ENCODE measurements around the gene ITPR1. TPM values are rescaled to one million over a fixed set of nuclear protein-coding genes. Genes with fewer than 3 reads are reported as not detected.
A peak's percentile ranks its signal among the peaks of the same experiment; 100 is the strongest.

Gene ITPR1
- polyA plus RNA-seq, 1 of the 3 experiments (the other 2 are of a cell fraction), result 5.9 TPM

DNA sequence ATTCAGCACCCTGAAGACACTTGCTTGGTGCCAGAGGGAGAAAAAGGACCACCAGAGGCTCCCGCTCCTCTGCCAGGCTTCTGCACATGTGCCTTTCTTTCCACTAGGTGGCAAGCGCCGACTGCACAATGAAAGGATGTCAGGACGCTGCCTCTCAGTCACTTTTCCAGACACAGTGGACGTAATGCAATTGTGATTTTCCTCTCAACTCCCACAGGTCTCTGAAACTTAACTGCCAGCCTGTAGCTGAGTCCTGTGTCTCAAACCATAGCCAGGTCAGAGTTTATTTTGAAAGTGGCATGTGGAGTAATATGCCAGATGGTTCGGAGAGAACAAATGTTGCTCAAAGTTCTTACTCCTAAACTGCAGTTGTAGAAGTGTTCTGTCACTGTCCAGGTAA, 162.9 kb downstream of the ITPR1 start:
- Histone ChIP-seq H3K36me3 (replicated peaks in 1 of 2; ENCODE audit: control insufficient read depth in 1 of 2, insufficient read depth in 2 of 2, low read length in 1 of 2) (peaks cover 0 to 19% of the 10 kb centered on the region in 2 experiments), H3K9me3 (no peaks in the 10 kb centered on the region), H3K27ac (ENCODE audit: low read depth in 2 of 2, low read length in 1 of 2) (no peak overlapping the region), H3F3A (replicated peaks; ENCODE audit: insufficient read depth) (no peaks in the 10 kb centered on the region), H2AFZ (ENCODE audit: low read depth) (no peak overlapping the region), H3K27me3 (ENCODE audit: insufficient read depth) (no peaks in the 10 kb centered on the region), H3K9me2 (no peaks in the 10 kb centered on the region), H4K20me1 (ENCODE audit: insufficient read depth) (no peaks in the 10 kb centered on the region), H3K4me2 (no peak overlapping the region), H3K4me1 (ENCODE audit: control insufficient read depth in 1 of 2, insufficient read depth in 2 of 2, low read depth in 1 of 2, low read length in 1 of 2) (peaks cover 0 to 4% of the 10 kb centered on the region in 2 experiments; a peak in 1 of 4 replicates), H3K9ac (no peak overlapping the region), H3K4me3 (ENCODE audit: low read depth in 2 of 2, low read length in 1 of 2) (no peak overlapping the region; a peak in 1 of 4 replicates), H3K79me2 (ENCODE audit: insufficient read depth) (no peaks in the 10 kb centered on the region)
- 51% methylated on average over 6 of the region's 6 CpGs for WGBS (ENCODE audit: low lambda C conversion rate)
- peak; percentile 69 for DNase-seq
- POLR2A ChIA-PET, result no interaction called here
- CTCF ChIA-PET, result interaction anchor here (0.6 to 3.1 kb wide), 30 partner anchors 9 to 451 kb away, joined by 3 to 21 read pairs (median 3); no protein-coding TSS in a partner anchor
- TF ChIP-seq GABPA (IDR thresholded peaks at IDR 0.05; ENCODE audit: low read depth) (no peak), SMC3 (IDR thresholded peaks at IDR 0.05; ENCODE audit: low read depth, low read length) (peak; percentile 75), NRF1 (IDR thresholded peaks at IDR 0.05; ENCODE audit: low read depth, low read length) (no peak), CHD2 (IDR thresholded peaks at IDR 0.05; ENCODE audit: low read length, partially characterized antibody) (peak; percentile 22), MXI1 (IDR thresholded peaks at IDR 0.05; ENCODE audit: low read depth, low read length) (no peak), RAD21 (IDR thresholded peaks at IDR 0.05; ENCODE audit: low read length) (peak; percentile 93), JUND (IDR thresholded peaks at IDR 0.05) (no peak)
- TF ChIP-seq, protein P1, sequence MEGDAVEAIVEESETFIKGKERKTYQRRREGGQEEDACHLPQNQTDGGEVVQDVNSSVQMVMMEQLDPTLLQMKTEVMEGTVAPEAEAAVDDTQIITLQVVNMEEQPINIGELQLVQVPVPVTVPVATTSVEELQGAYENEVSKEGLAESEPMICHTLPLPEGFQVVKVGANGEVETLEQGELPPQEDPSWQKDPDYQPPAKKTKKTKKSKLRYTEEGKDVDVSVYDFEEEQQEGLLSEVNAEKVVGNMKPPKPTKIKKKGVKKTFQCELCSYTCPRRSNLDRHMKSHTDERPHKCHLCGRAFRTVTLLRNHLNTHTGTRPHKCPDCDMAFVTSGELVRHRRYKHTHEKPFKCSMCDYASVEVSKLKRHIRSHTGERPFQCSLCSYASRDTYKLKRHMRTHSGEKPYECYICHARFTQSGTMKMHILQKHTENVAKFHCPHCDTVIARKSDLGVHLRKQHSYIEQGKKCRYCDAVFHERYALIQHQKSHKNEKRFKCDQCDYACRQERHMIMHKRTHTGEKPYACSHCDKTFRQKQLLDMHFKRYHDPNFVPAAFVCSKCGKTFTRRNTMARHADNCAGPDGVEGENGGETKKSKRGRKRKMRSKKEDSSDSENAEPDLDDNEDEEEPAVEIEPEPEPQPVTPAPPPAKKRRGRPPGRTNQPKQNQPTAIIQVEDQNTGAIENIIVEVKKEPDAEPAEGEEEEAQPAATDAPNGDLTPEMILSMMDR (IDR thresholded peaks at IDR 0.05), result peak; percentile 84

DNA sequence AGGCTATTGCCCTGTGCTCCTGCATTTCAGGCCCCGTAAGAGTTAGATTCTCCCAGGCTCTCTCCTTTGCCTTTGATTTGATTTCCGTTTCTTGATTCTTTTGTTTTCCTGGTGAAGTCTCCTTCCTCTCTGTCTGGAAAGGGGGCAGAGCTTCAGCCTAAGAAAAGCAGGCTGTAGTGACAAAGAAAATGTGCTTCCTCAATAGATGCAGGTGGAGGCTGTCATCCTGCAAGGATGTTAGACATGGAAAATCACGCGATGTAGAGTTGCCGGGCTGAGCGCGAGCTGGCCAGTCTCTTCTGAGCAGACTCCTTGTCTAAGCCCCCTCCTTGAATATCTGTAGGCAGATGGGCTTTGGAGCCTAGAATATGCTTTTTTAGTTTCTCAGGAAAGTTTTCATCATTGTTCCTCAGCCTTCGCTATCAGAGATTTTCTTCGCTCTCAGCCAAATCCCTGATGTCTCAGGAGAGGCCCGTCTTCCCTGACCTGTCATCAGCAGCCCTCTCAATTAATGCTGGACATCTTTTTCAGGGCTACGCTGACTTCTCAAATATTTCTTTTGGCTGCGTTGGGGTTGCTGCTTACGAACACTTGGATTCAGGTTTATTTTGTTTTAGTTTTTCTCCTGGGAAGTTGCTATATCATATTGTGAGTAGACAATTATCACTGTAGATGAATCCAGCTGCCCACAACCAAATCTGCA, 163.6 kb downstream of the ITPR1 start:
- no peaks in the 10 kb centered on the region for H4K20me1 ChIP-seq (ENCODE audit: insufficient read depth)
- no peaks in the 10 kb centered on the region for H3K9me3 ChIP-seq
- POLR2A ChIA-PET, result no interaction called here
- H3K9me2 ChIP-seq, result no peaks in the 10 kb centered on the region
- TF ChIP-seq FOXJ3 (CRISPR knock-in tag; IDR thresholded peaks at IDR 0.05), result no peak
- TF ChIP-seq ELF1 (IDR thresholded peaks at IDR 0.05), result no peak
- TF ChIP-seq, protein P2, sequence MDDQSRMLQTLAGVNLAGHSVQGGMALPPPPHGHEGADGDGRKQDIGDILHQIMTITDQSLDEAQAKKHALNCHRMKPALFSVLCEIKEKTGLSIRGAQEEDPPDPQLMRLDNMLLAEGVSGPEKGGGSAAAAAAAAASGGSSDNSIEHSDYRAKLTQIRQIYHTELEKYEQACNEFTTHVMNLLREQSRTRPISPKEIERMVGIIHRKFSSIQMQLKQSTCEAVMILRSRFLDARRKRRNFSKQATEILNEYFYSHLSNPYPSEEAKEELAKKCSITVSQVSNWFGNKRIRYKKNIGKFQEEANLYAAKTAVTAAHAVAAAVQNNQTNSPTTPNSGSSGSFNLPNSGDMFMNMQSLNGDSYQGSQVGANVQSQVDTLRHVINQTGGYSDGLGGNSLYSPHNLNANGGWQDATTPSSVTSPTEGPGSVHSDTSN (IDR thresholded peaks at IDR 0.05), result no peak
- 95% methylated on average over 13 of the region's 13 CpGs for WGBS (ENCODE audit: low lambda C conversion rate)
- no peak overlapping the region for H3K4me3 ChIP-seq (ENCODE audit: low read depth in 2 of 2, low read length in 1 of 2)
- no peak overlapping the region for H2AFZ ChIP-seq (ENCODE audit: low read depth)
- H3K27ac ChIP-seq (ENCODE audit: low read depth in 2 of 2, low read length in 1 of 2), result no peak overlapping the region
- H3K9ac ChIP-seq, result no peak overlapping the region
- H3K79me2 ChIP-seq (ENCODE audit: insufficient read depth), result no peaks in the 10 kb centered on the region
- H3F3A ChIP-seq (replicated peaks; ENCODE audit: insufficient read depth), result no peaks in the 10 kb centered on the region
- H3K4me2 ChIP-seq, result no peak overlapping the region
- peaks cover 0 to 4% of the 10 kb centered on the region in 2 experiments; a peak in 1 of 4 replicates for H3K4me1 ChIP-seq (ENCODE audit: control insufficient read depth in 1 of 2, insufficient read depth in 2 of 2, low read depth in 1 of 2, low read length in 1 of 2)
- CTCF ChIA-PET, result interaction anchor here (0.6 to 3.1 kb wide), 22 partner anchors 8 to 451 kb away, joined by 3 to 21 read pairs (median 3); no protein-coding TSS in a partner anchor
- no peaks in the 10 kb centered on the region for H3K27me3 ChIP-seq (ENCODE audit: insufficient read depth)
- peaks cover 0 to 19% of the 10 kb centered on the region in 2 experiments for H3K36me3 ChIP-seq (replicated peaks in 1 of 2; ENCODE audit: control insufficient read depth in 1 of 2, insufficient read depth in 2 of 2, low read length in 1 of 2)
- no peak for DNase-seq

Data from SK-N-SH (cell line).